NCI-H1436 treated with DMSO at 0.1 percent for 48 hours (cell line): ENCODE measurements around the gene LAMA3.

Experiments
- DNase-seq: peaks from one replicate; lab custom pipeline; 2025; lab: John Stamatoyannopoulos, UW

Gene LAMA3

DNA sequence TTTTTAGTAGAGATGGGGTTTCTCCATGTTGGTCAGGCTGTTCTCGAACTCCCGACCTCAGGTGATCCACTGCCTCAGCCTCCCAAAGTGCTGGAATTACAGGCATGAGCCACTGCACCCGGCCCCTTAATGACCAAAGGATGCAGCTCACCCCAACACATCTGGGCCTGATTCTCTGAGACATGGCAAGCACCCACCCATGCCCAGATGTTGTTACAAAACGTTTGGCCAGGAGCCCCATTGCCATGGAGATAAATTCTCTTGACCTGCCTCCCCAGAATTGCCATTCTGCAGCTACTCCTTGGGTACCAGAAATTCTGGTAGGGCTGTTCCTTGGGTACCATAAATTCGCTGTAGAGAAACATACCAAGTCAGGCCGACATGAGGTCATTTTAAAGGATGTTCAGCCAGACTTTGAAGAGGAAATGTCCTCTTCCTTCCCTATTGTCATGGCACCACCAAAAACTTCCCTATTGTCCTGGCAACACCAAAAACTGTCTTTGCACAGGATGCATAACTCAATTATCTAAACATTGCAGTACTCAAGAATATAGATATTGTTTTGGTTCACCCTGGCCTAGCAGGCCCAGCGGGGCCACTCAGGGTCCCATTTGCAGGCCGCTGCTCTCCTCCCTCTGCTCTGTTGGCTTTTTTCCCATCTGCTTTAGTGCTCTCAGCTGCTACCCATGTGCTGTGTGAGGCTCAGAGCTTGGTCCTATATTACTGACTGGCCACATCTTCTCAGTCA is 164.4 kb downstream of the LAMA3 start:
- no peak for DNase-seq

DNA sequence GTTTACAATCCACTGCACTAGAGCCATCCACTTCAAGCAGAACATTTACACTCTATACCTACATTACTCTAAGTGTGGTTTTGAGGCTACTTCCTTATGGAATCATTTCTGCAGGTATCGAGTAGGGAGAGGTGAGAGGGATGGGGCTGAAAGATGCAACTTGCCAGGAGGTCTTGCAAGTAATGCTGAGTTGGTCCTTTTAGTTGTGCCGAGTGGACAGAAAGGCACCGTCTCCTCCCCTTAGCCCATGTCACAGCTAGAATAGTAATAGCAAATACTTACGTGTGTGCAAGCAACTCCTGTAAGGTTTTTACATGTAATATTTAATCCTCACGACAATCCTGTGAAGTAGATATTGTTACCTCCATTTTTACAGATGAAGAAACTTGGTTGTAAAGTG is 166.5 kb downstream of the LAMA3 start:
- no peak for DNase-seq

DNA sequence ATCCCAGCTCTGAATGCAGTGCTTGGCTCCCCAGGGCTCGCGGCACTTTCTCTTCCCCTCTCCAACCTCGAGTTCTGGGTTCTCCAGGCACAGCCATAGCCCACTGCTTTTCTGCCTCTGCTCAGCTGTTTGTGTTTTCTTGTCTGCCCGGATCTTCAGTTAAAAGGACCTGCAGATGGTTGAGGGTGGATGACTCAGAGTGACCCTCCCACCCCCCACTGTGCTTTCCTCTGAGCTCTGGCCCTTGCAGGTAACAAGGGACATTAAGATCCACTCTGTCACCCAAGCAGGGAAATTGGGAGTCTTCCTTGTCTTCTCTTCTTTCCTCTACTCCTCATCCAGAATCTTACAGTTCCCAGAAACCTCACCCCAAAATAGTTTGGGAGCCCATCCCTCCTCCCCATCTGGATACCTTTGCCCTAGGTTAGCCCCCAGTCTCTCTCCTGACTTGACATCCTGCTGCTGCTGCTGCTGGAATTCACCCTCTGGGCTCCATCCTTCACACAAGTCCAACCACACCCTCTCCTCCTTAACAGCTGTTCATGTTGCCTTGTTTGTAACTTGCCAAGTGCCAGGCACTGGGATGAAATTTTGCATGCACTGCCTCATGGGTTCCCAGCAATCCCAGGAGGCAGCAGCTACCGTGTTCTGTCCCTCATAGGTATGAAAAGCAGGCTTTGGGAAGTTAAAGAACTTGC is 167.4 kb downstream of the LAMA3 start:
- DNase-seq = no peak

DNA sequence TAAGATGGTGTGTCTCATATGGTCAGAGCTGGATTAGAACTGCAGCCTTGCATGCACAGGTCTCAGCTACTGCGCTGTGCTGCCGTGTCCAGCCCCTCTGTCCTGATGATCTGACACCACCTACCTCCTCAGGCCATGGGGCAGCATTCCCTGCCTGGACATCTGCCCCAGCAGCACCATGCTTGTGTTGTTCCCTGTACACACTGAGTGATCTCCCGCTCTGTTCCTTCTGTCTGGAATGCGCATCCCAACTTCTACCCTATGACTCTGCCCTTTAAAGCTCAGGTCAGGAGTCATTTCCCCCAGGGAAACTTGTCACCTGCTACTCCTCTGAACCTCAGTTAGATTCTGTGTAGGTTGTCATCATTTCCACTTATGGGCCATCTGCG is 167.9 kb downstream of the LAMA3 start:
- DNase-seq = no peak

DNA sequence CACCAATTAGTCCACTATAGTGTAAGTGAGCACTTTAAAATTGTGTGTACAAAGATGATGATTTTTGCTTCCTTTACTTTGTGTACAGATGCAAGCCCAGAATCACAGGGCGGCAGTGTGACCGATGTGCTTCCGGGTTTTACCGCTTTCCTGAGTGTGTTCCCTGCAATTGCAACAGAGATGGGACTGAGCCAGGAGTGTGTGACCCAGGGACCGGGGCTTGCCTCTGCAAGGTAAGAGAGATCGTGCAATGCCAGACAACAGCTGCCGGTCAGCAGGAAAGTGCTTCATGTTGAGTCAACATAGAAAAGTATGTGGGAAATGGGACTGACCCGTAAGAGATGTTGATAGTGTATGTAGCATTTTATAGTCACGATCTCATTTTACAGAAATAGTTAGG is 168.5 kb downstream of the LAMA3 start:
- no peak for DNase-seq

DNA sequence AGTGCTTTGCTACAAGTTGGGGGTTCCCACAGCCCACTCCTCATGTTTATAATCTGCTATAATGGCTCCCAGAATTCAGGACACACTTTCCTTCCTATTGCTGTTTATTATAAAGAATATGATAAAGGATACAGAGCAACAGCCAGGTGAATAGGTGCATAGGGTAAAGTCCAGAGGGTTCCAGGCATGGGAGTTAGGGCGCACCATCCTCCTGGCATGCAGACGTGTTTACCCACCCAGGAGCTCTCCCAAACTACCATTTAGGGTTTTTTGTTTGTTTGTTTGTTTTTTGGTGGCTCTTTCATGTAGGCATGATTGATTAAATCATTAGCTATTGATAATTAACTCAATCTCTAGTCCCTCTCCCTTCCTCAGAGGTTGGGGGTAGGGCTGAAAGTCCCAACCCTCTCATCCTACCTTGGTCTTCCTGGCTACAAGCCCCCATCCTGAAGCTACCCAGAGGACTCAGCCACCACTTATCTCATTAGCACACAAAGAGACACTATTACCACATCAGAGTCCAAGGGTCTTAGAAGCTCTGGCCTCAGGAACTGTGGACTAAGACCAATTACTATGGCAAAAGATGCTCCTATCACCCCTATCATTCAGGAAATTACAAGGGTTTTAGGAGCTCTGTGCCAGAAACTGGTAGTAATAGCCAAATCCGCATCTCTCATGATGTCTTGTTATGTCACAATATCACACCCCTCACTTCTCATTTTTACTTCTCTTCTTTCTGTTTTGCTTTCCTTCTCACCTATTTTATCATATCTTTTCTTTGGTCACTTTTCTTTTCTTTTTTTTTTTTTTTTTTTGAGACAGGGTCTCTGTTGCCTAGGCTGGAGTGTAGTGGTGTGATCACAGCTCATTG is 170.4 kb downstream of the LAMA3 start:
- DNase-seq = no peak

DNA sequence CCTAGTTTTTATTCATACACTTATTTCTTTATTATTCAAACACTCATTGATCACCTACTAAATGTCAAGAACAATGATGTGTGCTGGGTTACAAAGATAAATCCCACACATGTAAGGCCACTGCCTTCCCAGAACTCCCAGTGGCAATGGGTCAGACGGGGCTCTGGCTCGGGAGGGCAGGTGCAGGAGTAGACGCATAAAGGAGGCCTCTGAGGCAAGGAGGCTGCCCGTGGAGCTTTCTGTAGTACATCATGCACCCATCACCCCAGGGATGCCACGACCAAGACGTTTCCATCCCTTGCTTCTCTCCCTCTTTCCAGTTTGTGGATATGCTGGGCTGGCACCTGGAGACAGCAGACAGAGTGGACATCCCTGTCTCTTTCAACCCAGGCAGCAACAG is 172.1 kb downstream of the LAMA3 start:
- no peak for DNase-seq

DNA sequence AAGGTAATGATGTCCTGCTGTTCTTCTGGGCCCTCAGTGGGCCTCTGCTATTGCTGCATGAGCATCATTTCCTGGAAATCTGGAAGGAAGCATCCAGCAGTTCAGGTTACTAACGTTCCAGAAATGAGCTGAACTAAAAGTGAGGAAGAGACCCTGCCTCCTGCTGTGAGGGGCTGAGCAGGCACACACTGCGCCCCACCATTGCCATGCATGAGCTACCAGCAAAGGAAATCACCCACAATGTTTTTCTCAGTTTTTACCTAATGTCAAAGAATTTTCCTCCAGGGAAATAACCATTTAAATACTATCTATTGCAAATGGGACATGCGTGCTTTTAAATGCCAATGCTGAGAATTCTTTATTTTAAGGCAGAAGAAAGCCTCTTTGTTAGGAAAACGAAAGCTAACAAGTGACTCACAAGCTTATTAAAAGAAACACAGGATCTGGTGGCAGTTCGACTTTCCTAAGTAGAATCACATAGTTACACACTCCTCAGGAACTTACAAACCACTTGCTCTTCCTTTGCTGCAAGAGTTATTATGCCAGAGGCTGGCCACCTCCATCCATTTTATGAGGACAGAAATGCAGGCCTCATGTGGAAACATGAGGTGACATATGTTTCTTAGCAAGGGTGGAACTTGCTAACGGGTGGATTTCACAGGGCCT is 172.7 kb downstream of the LAMA3 start:
- DNase-seq = no peak

DNA sequence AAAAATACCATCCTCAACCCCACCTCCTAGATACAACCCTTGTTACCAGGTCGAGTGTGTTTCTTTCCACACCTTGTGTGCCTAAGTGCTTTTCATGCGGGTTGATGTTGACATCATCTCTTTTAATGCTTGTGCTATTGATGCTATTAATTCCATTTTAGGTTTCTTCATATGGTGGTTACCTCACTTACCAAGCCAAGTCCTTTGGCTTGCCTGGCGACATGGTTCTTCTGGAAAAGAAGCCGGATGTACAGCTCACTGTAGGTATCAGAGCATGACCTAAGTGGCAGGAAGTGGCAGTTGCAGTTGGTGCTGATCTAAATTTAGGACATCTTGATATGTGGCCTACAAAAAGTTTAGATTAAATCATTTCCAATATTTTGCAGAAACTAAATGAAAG is 175.4 kb downstream of the LAMA3 start:
- DNase-seq = no peak

DNA sequence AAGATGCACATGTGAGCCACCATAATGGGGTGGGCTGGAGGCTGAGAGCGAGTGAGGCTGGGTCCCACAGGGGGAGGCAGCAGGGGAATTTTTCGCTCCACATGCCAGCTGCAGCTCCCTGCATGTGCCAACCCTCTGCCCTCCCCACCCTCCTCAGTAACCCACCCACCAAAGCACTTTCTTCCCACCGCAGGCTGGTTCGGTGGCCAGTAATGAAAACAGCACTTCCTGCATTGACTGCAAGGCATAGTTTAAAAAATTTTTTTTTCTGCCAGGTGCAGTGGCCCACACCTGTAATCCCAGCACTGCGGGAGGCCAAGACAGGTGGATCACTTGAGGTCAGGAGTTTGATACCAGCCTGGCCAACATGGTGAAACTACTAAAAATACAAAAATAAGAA is 177.8 kb downstream of the LAMA3 start:
- DNase-seq = no peak

DNA sequence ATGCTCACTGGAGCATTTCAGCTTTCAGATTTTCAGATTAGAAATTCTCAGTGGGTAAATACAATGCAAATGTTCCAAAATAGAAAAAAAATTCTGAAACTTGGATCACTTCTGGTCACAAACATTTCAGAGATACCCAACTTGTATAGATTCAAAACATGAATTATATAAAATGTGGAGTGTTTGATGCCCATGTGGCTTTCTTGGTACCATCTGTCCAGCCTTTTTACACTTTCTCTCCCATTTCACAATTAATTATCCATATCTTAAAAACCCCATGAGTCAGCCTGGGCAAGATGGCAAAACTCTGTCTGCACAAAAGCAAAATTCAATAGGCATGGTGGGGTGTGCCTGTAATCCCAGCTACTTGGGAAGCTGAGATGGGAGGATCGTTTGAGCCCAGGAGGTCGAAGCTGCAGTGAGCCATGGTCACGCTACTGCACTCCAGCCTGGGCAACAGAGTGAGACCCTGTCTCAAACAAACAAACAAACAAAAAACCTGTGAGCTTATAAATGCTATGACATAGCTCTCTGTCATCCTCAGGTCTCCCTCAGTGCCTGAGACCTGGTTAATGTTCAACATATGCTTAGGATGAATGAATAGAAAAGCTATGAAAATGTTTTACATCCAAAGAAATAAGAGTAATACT is 179.0 kb downstream of the LAMA3 start:
- DNase-seq = no peak

DNA sequence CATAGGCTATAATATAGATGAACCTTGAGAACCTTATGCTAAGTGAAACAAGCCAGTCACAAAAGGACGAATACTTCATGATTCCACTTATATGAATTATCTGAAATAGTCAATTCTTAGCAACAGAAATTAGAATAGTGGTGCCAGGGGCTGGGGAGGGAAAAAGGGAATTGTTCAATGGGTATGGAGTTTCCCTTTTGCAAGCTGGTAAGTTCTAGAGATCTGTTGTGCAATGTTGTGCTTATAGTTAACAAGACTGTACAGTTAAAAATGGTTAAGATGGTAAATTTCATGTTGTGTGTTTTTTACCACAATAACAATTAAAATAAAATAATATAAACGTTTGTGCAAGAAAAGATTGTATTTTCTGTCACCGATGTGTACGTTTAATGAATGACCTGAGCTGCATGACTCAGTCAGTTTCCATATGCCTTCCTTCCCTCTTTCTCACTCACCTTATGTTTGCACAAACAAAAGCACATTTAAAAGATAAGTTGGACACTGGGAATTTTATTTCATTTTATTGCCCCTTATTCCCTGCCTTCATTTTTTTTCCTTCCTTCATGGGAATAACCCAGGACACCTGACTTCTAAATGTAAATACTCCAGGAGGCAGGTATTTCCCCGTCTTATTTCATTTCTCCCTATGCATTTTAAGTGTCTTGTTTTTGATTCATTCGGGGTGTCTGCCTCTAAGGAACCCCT is 181.6 kb downstream of the LAMA3 start:
- DNase-seq = no peak

DNA sequence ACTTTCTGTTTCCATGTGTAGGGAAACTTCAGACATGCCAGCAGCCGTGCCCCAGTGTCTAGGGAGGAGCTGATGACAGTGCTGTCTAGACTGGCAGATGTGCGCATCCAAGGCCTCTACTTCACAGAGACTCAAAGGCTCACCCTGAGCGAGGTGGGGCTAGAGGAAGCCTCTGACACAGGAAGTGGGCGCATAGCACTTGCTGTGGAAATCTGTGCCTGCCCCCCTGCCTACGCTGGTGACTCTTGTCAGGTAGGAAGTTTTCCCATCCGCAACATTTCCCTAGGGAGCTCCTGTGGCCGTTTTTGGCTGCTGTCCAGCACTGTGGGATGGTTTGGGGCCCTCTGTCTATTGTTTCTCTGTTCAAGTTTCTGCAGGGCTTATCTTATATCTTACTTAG is 182.2 kb downstream of the LAMA3 start:
- DNase-seq = no peak

DNA sequence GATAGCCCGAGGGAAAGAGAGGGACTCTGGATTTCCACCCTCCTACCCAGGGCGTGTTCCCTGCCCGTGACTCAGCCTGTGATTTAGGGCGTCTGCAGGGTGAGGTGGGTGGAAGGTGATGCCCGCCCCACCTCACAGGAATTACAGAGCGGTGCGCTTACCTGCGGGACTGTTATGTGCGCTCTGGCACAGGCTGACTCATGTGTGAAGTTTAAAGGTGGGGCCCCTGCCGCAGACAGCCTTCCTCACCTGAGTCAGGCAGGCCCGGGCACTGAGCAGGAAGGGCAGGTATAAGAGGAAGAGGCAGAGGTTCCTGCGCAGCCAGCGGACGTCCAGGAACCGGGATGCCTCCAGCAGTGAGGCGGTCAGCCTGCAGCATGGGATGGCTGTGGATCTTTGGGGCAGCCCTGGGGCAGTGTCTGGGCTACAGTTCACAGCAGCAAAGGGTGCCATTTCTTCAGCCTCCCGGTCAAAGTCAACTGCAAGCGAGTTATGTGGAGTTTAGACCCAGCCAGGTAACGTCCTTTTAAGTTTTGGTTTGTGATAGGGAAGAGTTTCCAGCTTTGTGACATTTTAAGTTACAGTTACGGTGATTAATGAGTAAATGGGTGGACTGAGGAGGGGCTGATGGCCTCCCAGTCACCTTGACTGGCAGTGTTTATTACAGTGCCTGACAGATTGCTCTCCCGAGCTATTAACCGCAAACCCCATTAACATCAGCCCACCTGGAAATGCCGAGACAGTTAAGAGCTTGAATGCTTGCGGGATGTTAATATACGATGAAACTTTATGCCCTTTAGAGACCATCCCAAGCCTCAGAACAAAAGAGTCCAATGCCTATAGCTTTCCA is 183.7 kb downstream of the LAMA3 start:
- no peak for DNase-seq

DNA sequence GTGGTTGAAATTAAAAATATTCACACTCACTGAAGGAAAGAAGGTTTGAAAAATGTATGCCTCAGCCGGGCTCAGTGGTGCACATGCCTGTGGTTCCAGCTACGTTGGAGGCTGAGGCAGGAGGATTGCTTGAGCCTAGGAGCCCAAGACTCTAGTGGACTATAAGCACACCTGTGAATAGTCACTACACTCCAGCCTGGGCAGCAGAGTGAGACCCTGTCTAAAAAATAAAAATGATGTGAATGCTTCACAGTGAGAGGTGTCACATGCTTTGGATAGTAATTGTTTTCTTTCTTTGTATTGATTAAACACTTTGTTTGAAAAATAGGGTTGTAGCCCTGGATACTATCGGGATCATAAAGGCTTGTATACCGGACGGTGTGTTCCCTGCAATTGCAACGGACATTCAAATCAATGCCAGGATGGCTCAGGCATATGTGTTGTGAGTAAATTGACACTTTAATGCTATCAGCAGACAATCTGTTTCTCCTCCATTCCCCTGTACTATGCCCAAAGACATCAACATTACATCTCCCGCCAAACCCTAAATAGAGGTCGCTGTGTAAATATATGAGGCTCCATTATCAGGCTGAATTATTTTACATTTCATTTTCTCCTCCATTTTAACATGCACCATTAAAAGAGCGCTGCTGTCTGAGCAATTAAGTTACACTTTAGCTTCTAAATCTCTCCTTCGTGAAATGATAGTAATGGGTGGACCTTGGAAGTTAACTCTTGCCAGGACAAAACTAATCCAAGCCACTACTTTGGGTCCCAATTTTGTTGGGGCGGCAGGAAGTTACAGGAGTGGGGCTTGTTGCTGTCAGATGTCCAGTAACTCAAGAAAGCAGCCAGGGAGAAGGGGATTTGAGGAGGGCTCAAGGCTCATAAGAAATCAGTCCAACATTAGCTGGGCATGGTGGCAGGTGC is 187.0 kb downstream of the LAMA3 start:
- DNase-seq = no peak

DNA sequence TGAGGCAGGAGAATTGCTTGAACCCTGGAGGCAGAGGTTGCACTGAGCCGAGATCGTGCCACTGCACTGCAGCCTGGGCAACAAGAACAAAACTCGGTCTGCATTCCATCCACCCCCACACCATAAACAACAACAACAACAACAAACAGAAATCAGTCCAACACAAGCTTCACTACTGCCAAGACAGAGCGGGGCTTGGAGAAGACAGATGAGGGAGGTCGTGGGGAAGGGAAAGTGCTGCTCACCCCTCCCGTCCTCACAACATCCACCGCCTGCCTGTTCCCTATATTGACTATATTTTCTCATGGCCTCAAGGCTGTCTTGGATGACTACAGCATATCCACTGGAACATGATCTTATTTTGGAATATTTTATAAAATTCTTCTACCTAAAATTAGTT is 187.7 kb downstream of the LAMA3 start:
- DNase-seq = no peak

DNA sequence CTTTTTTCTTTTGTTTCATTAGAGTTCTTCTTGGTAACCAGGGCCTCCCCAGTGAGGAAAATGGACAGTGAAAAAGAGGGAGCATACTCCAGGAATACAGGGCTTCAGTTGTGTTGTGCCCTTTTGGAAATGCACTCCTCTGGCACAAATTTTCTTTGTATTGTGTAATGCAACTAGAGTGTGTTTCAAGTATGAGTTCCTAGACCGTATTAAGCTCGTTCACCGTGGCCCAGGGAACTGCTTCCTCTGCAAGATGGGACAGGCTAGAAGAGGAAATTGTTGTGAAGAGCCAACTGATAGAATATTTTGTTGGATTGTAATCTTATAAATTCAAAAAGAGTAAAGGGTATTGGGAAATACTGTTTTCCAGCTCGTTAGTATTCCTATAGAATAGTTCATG is 188.1 kb downstream of the LAMA3 start:
- no peak for DNase-seq

DNA sequence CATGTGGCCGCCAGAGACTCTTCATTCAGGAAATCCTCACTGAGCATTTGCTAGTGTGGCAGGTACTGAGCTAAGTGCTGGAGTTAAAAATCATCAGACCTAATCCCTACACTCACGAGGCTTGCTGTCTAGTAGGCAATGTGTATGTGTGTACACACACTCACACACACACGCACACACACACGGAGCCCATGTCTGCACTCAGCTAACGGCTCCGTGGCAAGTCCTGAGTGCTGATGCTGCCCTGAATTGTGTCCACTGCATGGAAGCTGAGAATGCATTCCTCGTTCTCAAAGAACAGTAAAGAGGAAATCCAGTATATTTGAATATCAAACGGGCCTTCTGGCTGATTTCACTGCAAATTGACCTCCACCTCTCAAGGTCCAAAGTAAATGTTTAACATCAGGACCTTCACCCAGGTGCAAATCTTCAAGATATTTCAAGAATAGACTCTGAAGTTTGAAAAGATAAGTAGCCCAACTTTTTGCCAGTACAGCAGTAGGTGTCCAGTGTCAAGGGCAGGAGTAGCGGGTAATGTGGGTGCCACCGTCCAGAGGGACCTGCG is 189.2 kb downstream of the LAMA3 start:
- no peak for DNase-seq

DNA sequence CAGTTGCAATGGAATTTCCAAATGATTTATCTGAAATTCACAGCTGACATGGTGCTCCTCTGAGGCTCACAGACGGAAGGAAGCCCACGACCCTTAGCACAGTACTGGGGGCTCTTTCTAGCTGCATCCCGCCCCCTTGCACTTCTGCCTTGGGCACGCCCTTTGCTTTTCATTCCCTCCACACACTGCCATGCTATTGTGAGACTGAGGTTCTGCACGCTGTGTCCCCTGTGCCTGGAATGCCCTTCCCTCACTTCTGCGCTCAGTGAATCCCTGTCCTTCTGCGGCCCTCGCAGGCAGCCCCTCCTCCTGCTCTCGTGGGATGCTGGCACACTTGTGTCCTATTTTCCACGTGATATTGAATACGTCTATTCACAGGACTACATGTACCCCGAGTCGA is 189.9 kb downstream of the LAMA3 start:
- no peak for DNase-seq
